Activated naive CD4-positive, alpha-beta T cell treated with anti-CD3 and anti-CD28 coated beads, Interleukin-2, amount 50 U/mL, for 16 hours (primary cell): ENCODE data around the gene TMPRSS12.
"Not testable (repeated sequence)": the region's sequence is repeated elsewhere in the genome, so short reads cannot be mapped to it uniquely, and the experiment has no call there.

ENCODE experiments used
- DNase-seq: peaks from one replicate; pipeline ENCODE4 v3.0.0-alpha.2; 2020

TMPRSS12 gene

DNA sequence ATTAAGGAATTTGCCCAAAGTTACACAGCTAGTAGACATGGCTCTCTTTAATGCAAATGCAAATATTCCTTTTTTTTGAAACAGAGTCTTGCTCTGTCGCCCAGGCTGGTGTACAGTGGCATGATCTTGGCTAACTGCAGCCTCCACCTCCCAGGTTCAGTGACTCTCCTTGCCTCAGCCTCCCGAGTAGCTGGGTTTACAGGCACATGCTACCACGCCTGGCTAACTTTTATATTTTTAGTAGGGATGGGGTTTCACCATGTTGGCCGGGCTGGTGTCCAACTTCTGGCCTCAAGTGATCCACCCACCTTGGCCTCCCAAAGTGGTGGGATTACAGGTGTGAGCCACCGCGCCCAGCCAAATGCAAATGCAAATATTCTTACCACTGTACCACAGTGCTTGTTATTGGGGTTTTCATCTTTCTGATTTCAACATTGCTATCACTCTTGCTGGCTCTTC, 85.1 kb downstream of the TMPRSS12 start:
- DNase-seq = no peak

DNA sequence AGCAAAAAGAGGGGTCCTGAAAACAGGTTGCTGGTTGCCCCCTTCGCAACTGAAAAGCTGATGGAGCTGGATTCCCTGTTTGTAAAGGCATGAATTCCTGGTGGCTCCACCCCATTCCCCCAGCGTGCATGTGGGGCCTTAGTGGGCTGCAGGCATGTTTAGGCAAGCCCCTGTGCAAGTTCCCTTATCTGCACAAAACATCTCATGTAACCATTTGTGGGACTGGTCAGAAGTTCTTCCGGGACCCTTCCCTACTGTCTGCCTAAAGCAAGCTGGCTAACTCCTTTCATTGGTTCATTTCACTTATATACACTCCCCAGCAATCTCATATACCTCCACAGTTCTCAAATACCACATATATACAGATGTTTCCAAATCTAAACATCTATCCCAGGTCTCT, 85.7 kb downstream of the TMPRSS12 start:
- no peak for DNase-seq

DNA sequence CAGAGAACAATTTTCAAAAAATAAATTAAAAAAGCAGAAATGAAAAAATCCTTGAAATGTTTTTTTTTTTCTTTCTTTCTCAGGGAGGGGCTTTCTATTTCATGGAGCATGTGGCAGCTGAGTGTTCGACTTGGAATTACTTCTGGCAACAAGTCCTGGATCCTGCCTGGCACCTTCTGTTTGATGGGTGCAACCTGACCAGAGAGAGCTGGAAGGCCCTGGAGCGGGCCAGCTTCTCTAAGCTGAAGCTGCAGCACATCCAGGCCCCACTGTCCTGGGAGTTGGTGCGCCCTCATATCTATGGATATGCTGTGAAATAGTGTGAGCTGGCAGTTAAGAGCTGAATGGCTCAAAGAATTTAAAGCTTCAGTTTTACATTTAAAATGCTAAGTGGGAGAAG, 87.1 kb downstream of the TMPRSS12 start:
- no peak for DNase-seq

DNA sequence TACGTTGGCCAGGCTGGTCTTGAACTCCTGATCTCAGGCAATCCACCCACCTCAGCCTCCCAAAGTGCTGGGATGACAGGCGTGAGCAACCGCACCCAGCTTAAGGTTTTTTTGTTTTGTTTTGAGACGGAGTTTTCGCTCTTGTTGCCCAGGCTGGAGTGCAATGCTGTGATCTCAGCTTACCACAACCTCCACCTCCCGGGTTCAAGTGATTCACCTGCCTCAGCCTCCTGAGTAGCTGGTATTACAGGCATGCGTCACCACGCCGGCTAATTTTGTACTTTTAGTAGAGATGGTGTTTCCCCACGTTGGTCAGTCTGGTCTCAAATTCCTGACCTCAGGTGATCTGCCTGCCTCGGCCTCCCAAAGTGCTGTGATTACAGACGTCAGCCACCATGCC, 87.8 kb downstream of the TMPRSS12 start:
- DNase-seq = not testable (repeated sequence)

DNA sequence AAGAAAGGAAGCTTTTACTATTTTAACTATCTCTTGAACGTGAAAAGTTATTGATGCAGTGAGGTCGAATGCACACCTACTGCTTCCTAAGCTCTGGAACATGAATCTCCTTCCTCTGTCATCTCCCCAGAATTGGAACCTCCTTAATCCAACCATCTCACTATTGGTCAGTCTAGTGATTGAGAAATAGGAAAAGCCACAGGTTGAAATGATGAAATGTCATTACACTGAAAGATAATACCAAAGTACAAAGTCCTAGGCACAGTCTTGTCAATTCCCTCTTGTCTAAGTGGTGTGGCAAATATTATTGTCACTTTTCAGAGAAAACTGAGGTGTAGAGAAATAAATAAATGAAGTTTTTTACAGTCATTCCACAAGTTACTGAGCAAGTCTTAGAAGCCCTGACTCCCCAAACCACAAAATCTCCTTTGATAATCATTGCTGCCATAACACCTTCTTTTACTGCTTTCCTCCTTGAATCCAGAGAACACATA, 90.1 kb downstream of the TMPRSS12 start:
- no peak for DNase-seq

DNA sequence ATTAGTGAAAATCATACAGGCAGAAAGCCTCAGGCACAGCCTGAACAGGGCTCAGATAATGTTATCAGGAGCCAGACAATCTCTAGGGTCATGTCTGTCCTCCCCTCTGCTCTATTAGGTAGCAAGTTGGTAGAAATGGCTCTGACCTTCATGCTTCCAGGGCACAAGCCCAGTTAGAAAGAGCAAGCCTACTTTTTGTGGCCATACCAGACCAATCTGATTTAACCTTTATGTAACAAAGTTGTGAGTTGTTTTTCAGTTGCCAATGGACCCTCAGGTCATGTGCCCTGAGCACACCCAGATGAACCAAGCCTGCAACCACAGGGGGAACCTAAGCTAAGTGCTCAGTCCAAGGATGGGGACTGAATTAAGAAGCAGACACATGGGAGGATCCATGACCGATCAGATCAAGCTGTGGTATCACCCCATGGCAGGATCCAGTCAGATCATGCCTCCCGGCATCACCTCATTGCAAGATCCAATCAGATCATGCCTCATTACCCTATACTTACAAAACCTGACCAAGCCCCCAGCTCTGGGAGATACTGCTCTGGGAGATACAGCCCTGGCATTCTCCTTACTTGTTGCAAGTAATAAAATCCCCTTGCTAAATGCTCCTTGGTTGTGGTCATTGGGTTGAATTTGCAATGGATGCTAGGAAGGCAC, 90.9 kb downstream of the TMPRSS12 start:
- no peak for DNase-seq

DNA sequence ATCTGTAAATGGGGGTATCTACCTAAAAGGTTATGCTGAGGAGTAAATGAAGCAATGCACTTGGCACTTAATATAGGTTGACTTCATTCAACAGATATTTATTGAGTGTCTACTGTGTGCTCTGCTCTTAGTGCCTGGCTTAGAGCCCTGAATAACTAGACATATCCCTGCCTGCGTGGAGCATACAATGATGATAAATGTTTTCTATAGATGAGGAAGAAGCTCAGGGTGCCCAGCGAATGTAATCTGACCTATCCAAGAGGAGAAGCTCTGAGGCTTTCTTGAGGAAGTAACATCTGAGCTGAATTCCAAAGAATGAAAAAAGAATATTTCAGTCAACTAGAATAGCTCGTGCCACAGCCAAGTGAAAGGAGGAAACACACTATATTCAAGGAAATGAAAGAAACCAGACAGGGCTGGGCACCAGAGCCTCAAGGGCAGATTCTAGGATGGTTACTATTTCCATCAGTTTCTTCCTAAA, 91.7 kb downstream of the TMPRSS12 start:
- DNase-seq = no peak

DNA sequence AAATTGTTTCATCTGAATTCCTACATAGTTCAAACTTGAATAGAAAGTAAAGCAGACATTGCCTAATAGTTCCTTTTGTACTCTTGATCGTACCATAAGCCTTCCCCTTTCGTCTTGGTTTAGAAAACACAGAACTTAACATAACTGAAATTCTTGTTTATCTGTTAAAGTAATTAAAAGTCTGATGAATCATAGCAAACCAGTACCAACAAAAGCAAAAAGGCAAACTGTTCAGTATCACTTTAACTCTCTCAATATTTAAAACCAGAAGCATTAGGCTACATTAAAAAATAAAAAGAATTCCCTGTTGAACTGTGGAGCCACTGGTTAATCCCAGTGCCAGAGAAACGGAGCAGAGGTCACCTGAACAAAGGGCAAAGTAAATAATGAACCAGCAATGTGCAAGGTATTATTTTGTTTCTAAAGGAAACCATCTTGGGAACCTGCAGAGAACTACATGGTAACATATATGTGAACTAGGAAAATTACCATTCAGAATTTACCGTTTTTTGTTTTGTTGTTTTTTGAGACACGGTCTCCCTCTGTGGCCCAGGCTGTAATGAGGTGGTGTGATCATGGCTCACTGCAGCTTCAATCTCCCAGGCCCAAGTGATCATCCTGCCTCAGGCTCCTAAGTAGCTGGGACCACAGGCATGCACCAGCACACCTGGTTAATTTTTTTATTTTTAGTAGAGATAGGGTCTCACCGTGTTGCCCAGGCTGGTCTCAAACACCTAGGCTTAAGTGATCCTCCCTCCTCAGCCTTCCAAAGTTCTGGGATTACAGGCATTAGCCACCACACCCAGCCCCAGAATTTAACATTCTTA, 92.5 kb downstream of the TMPRSS12 start:
- no peak for DNase-seq

DNA sequence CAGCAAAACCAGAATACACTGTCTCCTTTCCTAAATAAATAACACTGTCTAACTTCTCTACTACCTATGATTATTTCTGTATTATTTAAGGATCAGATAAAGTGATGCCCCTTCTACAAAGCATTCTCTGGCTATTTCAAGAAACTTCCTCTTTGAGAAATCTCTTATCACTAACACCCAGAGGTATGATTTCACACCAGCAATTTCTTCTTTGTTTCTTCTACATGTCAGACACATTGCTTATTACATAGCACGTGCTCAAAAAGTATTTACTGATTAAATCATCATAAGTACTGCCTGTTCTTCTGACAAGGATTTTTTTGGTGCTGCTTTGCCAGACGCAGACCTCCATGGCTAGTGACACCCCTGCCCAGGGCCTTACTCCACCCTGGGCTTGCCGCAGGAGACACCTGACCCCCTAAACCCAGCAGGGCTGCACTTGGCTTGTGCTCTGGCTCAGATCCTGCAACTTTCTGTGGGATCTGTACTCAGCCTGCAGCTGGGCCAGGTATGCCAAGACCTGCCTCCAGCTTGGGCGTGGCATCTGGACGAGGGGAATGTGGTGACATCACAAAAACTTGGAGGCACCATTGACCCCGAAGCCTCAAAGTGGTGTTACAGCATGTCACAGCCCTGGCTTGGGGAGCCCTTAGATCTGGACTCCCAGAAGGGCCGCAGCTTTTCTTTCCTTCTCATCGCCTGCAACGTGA, 94.2 kb downstream of the TMPRSS12 start:
- DNase-seq = no peak
